A204.1 (cell line): ENCODE measurements around the gene SHISAL1.

ENCODE experiments used
- FAIRE-seq: peaks from 2 replicates; lab custom pipeline; 2012; peaks lifted over from hg19 to GRCh38; lab: Jason Lieb, UNC

Gene SHISAL1

GRCh38 chr22:44229809-44230208 is 82.9 kb downstream of the SHISAL1 start:
- FAIRE-seq: no peak

- no peak for FAIRE-seq
These were observed 83.4 kb downstream of the SHISAL1 start for GRCh38 chr22:44229331-44229730.

- FAIRE-seq: no peak
These were observed 86.9 kb downstream of the SHISAL1 start for GRCh38 chr22:44225812-44226211.

- no peak for FAIRE-seq
These were observed 87.6 kb downstream of the SHISAL1 start for GRCh38 chr22:44225091-44225689.

- FAIRE-seq: no peak
These were observed 88.6 kb downstream of the SHISAL1 start for GRCh38 chr22:44224166-44224565.

- FAIRE-seq: no peak
These were observed 90.9 kb downstream of the SHISAL1 start for GRCh38 chr22:44221710-44222475.

GRCh38 chr22:44220727-44221680 is 91.7 kb downstream of the SHISAL1 start:
- FAIRE-seq: no peak

- FAIRE-seq: no peak
These were observed 93.5 kb downstream of the SHISAL1 start for GRCh38 chr22:44219101-44219870.

- no peak for FAIRE-seq
These were observed 94.7 kb downstream of the SHISAL1 start for GRCh38 chr22:44218071-44218470.

- FAIRE-seq: no peak
These were observed 95.4 kb downstream of the SHISAL1 start for GRCh38 chr22:44217346-44217745.

- FAIRE-seq: no peak
These were observed 97.5 kb downstream of the SHISAL1 start for GRCh38 chr22:44215287-44215686.

GRCh38 chr22:44214764-44215163 is 98.0 kb downstream of the SHISAL1 start:
- no peak for FAIRE-seq

GRCh38 chr22:44214187-44214586 is 98.6 kb downstream of the SHISAL1 start:
- FAIRE-seq: no peak

- no peak for FAIRE-seq
These were observed 99.2 kb downstream of the SHISAL1 start for GRCh38 chr22:44213489-44214043.

- FAIRE-seq: no peak
These were observed 99.8 kb downstream of the SHISAL1 start for GRCh38 chr22:44212936-44213335.

GRCh38 chr22:44211946-44212930 is 100.5 kb downstream of the SHISAL1 start:
- FAIRE-seq: no peak

GRCh38 chr22:44211256-44211945 is 101.3 kb downstream of the SHISAL1 start:
- FAIRE-seq: no peak

- FAIRE-seq: no peak
These were observed 102.0 kb downstream of the SHISAL1 start for GRCh38 chr22:44210722-44211121.

GRCh38 chr22:44209343-44209742 is 103.4 kb downstream of the SHISAL1 start:
- FAIRE-seq: no peak

GRCh38 chr22:44207981-44208317 is 104.8 kb downstream of the SHISAL1 start:
- no peak for FAIRE-seq
